ENCODE results near the gene SFMBT2.

DNA sequence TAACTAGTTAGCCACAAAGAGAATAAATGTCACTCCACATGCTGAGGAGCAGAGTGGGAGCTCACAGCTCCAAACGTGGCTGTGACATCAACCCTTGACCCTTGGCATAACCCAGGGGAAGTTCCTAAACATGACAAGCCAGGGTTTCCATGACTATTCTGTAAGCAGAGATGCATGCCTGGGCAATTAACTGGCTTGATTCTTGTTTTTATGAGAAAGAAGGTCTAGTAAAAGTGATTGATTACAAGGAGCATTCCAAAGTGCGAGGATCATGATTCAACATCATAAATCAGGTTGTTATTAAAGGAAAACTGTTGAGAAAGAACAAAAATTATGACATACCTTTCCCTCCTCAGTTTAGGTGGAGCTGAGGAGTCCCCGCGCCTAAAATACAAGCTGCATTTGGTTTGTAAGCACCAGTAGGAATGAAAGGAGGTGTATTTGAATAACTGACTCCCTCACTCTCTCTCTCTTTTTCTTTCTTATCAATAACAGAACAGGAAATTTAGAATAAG lies 108.4 kb downstream of the SFMBT2 start:
- TF ChIP-seq POLR2AphosphoS5 (IDR thresholded peaks at IDR 0.05), result no peak
- TF ChIP-seq, protein P1, sequence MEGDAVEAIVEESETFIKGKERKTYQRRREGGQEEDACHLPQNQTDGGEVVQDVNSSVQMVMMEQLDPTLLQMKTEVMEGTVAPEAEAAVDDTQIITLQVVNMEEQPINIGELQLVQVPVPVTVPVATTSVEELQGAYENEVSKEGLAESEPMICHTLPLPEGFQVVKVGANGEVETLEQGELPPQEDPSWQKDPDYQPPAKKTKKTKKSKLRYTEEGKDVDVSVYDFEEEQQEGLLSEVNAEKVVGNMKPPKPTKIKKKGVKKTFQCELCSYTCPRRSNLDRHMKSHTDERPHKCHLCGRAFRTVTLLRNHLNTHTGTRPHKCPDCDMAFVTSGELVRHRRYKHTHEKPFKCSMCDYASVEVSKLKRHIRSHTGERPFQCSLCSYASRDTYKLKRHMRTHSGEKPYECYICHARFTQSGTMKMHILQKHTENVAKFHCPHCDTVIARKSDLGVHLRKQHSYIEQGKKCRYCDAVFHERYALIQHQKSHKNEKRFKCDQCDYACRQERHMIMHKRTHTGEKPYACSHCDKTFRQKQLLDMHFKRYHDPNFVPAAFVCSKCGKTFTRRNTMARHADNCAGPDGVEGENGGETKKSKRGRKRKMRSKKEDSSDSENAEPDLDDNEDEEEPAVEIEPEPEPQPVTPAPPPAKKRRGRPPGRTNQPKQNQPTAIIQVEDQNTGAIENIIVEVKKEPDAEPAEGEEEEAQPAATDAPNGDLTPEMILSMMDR (IDR thresholded peaks at IDR 0.05 in 8 of 11, conservative IDR thresholded peaks at IDR 0.05 in 3 of 11), result no peak
- no peak for TF ChIP-seq POLR2A (IDR thresholded peaks at IDR 0.05)

All from spleen (tissue), 7 donors.